ENCODE data around the gene DGKB.

DNA sequence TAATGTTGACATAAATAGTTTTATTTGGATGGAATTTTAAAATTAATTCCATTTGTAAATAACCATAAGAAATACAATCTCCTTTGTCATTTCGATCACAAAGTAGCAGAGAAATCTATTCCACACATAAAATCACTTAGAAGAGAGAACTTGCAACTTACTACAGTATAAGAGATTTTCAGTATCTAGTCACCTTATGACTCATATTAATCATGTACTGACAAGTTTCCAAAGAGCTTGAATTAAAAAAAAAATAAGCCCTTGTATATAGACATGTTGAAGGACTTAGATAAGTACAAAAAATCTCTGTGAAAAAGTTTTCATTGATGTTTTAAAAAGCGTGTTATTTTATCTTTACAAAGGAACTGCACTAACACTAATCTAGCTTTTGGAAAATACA is 706.0 kb downstream of the DGKB start:
- TF ChIP-seq, protein P1, sequence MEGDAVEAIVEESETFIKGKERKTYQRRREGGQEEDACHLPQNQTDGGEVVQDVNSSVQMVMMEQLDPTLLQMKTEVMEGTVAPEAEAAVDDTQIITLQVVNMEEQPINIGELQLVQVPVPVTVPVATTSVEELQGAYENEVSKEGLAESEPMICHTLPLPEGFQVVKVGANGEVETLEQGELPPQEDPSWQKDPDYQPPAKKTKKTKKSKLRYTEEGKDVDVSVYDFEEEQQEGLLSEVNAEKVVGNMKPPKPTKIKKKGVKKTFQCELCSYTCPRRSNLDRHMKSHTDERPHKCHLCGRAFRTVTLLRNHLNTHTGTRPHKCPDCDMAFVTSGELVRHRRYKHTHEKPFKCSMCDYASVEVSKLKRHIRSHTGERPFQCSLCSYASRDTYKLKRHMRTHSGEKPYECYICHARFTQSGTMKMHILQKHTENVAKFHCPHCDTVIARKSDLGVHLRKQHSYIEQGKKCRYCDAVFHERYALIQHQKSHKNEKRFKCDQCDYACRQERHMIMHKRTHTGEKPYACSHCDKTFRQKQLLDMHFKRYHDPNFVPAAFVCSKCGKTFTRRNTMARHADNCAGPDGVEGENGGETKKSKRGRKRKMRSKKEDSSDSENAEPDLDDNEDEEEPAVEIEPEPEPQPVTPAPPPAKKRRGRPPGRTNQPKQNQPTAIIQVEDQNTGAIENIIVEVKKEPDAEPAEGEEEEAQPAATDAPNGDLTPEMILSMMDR (IDR thresholded peaks at IDR 0.05): no peak
- TF ChIP-seq POLR2A (IDR thresholded peaks at IDR 0.05): no peak
